Measurements from ENCODE around the gene RENBP.

The RENBP gene

GRCh38 chrX:153911798-153912197, 32.6 kb downstream of the RENBP start:
- no peak for DNase-seq

DNA sequence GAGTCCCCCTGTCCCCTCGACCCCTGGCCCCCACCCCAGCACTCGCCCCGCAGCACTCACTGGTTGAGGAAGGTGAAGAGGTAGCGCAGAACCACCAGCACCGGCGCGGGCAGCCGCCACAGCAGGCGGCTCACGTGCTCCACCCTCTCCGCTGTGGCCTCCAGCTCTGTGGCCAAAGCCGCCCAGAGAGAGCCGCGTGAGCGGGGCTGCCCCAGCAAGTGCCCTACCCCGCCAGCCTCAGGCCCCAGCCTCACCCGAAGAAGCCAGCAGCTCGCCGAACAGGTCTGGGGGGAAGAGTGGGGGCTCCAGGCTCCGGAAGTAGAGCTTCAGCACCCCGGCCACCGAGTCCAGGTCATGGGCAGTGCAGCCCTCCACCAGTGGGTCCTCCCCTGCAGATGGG, 34.0 kb downstream of the RENBP start:
- DNase-seq = no peak

DNA sequence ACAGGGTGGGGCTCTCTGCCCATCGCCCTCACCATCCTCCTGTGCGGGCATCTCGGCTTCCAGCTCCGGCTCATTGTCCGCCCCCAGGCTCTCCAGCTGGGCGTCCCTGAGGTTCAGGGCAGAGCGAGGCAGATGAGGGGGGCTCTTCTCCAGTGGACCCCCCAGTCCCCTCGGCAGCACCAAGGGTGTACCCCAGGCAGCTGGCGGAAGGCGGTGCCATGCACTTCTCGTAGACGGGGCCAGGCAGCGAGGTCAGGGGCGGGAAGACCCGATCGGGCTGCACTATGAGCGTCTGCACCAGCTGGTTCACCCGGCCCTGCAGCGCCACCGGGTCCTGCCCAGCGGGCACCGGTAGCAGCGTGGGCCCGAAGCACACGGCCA, 34.5 kb downstream of the RENBP start:
- no peak for DNase-seq

DNA sequence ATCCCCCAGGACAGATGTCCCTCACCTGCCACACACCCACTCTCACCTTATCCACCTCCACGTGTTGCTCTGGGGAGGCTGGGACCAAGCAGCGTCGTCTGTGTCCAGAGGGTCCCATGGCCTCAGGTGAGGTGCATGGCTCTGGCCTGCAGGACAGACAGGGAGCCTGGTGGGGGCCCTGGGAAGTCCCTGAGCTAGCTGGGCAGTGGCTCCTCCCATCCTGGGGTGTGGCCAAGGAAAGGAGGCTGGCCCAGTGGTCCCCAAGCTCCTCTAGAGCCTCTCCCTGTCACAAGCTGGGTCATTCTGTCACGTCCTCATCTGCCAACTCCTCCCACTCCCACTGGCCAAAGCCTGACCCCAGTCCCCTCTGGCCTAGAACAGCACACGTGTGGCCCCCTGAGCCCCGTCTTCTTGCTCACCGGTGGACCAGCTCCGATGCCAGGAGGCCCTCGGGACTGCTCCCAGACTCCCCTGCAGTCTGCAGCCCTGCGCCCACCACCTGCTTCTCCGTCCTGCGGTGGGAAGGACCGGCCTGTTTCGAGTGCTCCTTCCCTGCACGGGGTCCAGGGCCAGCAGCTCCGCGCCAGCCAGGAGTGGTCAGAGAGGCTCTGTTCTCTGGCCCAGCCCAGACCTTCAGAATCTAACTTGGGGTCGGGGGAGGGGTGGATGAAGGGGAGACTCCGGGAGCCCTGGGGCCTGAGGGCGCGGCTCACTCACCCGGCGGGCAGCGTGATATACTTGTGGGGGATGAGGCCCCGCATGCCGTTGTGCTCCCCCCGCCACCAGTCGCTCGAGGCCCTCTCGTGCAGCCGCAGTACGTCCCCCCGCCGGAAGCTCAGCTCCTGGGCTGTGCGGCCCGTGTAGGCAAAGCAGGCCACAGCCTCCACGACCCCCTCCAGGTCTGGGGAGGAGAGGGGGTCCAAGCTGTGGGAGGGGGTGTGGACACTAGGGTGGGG, 35.1 kb downstream of the RENBP start:
- DNase-seq = no peak

- no peak for DNase-seq
Measured at GRCh38 chrX:153908219-153908860, 36.1 kb downstream of the RENBP start.

- DNase-seq = no peak
Measured at GRCh38 chrX:153907456-153907855, 37.0 kb downstream of the RENBP start.

DNA sequence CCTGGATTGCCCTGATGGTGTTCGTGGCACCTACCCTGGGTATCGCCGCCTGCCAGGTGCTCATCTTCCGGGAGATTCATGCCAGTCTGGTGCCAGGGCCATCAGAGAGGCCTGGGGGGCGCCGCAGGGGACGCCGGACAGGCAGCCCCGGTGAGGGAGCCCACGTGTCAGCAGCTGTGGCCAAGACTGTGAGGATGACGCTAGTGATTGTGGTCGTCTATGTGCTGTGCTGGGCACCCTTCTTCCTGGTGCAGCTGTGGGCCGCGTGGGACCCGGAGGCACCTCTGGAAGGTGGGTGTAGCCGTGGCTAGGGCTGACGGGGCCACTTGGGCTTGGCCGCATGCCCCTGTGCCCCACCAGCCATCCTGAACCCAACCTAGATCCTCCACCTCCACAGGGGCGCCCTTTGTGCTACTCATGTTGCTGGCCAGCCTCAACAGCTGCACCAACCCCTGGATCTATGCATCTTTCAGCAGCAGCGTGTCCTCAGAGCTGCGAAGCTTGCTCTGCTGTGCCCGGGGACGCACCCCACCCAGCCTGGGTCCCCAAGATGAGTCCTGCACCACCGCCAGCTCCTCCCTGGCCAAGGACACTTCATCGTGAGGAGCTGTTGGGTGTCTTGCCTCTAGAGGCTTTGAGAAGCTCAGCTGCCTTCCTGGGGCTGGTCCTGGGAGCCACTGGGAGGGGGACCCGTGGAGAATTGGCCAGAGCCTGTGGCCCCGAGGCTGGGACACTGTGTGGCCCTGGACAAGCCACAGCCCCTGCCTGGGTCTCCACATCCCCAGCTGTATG, 38.1 kb downstream of the RENBP start:
- no peak for DNase-seq

DNA sequence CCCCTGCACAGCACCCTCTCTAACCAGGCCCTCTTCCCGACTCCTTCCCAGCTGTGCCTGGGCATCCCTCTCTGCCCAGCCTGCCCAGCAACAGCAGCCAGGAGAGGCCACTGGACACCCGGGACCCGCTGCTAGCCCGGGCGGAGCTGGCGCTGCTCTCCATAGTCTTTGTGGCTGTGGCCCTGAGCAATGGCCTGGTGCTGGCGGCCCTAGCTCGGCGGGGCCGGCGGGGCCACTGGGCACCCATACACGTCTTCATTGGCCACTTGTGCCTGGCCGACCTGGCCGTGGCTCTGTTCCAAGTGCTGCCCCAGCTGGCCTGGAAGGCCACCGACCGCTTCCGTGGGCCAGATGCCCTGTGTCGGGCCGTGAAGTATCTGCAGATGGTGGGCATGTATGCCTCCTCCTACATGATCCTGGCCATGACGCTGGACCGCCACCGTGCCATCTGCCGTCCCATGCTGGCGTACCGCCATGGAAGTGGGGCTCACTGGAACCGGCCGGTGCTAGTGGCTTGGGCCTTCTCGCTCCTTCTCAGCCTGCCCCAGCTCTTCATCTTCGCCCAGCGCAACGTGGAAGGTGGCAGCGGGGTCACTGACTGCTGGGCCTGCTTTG, 38.9 kb downstream of the RENBP start:
- DNase-seq = no peak

GRCh38 chrX:153903991-153904957, 40.2 kb downstream of the RENBP start, which contains the start of gene AVPR2:
TSS of gene AVPR2 (plus strand) at chrX:153904673. CDS start at chrX:153905146, 473 bp downstream.
- no peak for DNase-seq

- no peak for DNase-seq
Measured at GRCh38 chrX:153903238-153903980, 41.0 kb downstream of the RENBP start.

DNA sequence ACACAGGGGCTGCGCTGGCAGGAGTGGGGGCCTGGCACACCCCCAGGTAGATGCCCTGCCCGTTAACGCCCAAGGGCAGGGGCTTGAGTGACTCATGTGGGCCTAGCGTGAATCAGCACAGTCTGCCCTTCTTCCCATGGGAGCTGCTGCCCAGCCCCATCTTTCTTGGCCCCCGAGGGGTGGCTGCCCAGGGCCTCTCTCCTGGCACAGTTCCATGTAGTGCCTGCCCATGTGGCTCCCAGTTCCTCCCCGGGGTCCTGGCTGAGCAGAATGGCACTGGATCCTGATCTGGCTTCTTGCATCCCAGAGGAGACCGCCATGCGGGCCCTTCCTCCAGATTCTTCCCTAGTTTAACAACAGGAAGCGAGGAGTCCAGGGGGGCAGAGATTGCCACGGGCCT, 42.1 kb downstream of the RENBP start:
- no peak for DNase-seq

GRCh38 chrX:153901753-153902140, 42.7 kb downstream of the RENBP start:
- DNase-seq = no peak

DNA sequence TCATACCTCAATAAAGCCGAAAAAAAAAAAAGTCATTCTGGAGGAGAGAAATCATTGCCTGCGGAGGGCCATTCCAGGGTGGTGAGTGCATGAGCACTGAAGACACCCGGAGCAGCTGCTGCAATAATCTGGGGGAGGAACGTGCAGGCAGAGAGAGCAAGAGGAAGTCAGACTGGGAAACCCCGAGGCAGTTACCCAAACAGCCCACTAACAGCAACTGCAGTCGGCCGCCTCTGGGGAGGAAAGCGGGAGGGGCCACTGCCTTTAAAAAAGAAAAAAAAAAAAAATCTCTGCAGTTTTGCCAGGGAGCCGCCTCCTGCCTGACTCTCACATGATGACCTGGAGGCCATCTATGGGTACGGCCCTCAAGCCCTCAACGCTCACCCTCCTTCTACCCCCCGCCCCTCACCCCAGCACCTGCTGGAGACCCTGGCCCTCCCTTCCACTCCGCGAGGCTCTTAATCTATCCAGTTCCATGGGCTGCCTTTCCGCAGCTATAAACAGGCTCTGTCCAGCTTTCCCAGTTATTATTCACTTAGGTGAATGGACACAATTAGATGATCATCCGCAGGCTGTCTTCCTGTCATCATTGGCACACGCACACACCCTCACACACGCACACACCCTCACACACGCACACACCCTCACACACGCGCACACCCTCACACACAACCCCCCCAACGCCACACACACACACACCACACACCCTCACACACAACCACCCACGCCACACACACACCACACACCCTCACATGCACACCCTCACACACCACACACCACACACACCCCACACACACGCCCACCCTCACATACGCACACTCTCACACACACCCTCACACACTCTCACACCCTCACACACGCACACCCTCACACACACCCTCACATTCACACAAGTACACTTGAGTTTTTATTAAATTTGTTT, 43.4 kb downstream of the RENBP start:
- DNase-seq = peak in 2 of 4 experiments; percentile 18 to 33

GRCh38 chrX:153897899-153898298, 46.5 kb downstream of the RENBP start:
- DNase-seq = no peak

DNA sequence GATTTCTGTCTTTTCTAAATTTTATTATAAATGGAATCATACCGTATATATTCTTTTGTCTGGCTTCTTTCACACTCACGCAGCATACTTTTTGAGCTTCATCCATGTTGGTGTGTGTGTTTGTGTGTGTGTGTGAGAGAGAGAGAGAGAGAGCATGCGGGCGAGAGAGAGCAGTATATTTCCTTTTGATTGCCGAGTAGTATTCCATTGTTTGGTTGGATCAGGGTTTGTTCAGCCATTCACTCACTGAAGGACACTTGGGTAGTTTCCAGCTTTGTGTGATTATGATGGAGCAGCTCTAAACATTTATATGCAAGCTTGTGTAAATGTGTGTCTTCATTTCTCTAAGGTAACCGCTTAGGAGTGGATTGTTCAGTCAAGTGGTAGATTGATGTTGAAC, 55.3 kb downstream of the RENBP start:
- no peak for DNase-seq

DNA sequence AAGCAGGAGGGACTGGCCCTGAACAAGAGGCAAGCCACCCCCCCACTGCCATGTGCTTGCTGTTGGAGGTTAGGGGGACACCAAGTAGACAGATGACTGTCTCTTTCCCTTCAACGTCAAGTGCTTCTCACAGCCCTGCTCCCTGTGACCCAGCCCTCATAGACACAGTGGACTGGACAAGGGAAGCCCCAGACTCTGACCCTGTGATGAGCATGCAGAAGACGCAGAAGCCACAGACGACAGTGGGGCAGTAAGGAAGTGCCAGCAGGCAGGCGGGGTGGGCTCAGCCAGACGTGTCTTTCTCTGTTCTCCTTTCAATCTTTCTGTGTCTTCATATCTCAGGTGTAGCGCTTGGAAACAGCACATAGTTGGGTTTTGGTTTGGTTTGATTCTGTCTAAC, 56.1 kb downstream of the RENBP start:
- DNase-seq = no peak

DNA sequence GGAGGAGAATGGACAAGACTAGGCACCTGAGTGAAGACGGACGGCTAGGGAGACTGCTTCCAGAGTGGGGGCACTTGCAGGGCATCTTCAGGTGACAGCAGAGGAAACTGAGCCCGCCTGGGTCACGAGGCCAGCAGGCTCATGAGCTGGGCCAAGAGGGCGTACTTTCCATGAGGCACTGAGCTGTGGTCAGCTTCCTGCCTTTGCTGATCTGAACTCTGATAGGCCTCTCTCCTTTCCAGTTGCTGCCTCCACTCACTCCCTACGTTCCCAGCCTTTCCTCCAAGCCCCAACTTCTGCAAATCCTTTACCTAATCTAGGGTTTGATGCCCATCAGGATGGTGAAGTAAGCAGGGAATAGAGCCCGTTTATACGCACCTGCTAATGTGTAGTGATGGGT, 57.1 kb downstream of the RENBP start:
- no peak for DNase-seq

DNA sequence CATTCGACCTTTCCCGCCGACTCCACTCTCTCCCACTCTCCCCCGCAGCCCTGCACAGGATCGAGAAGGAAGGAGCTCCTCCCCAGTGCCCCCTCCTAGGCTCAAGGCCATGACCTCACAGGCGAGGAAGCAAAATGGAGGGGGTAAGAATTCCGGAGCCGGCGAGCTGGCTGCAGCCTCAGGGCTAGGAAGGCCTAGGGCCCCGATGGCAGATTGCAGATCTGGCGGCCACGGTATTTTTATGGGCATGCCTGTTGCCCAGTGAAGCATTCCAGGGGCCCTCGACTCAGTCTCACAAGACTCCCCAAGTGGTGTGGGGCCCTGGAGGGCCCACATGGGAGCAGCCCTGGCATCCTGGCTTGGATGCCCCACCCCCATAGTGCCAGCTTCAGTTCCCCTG, 57.5 kb downstream of the RENBP start:
- no peak for DNase-seq

- peak in 1 of 4 experiments; percentile 50 for DNase-seq
Measured at GRCh38 chrX:153885968-153886903, 58.2 kb downstream of the RENBP start, which contains the start of gene L1CAM. TSS of gene L1CAM (minus strand) at chrX:153886173. CDS start at chrX:153875836, 10,337 bp downstream.

All from activated naive CD4-positive, alpha-beta T cell (primary cell).